Measurements from ENCODE around the gene NEIL3.

GRCh38 chr4:177263818-177264217 is 45.9 kb upstream of the NEIL3 start:
- no peak for TF ChIP-seq CTCF (IDR thresholded peaks at IDR 0.05)
- no peak for TF ChIP-seq EP300 (IDR thresholded peaks at IDR 0.05)
- no peak for TF ChIP-seq POLR2A (IDR thresholded peaks at IDR 0.05)

All from suprapubic skin (tissue), 3 donors.